Stimulated activated naive CD8-positive, alpha-beta T cell treated with anti-CD3 and anti-CD28 coated beads, Interleukin-15, Interleukin-2, amounts not matched to agents 100 U/mL and 50 U/mL, for 24 hours (primary cell): Measurements from ENCODE around the gene MAZ.
"Not testable (repeated sequence)": the region's sequence is repeated elsewhere in the genome, so short reads cannot be mapped to it uniquely, and the experiment has no call there.

Experiments used
- ATAC-seq: fragments of 150-1000 bp; cut with Tn5 transposase; one replicate; pipeline ENCODE4 v1.10.0; 2021
- DNase-seq: peaks from one replicate; pipeline ENCODE4 v3.0.0; 2021

Gene MAZ

GRCh38 chr16:29825145-29826044, 19.1 kb downstream of the MAZ start:
- peak; percentile 57 for DNase-seq
- ATAC-seq, result peak; percentile 70

- no peak for DNase-seq
- ATAC-seq, result no peak
These were observed 20.0 kb downstream of the MAZ start for GRCh38 chr16:29826342-29826695.

GRCh38 chr16:29830774-29831173, 24.4 kb downstream of the MAZ start:
- DNase-seq (no peak), ATAC-seq (no peak)

- ATAC-seq (no peak), DNase-seq (no peak)
These were observed 25.2 kb downstream of the MAZ start for GRCh38 chr16:29831490-29831889.

GRCh38 chr16:29833219-29833618, 26.9 kb downstream of the MAZ start:
- not testable (repeated sequence) for DNase-seq, ATAC-seq

- ATAC-seq, result no peak
- DNase-seq, result no peak
These were observed 27.8 kb downstream of the MAZ start for GRCh38 chr16:29834079-29834478.

GRCh38 chr16:29835926-29836325, 29.6 kb downstream of the MAZ start:
- DNase-seq (no peak), ATAC-seq (no peak)

GRCh38 chr16:29836623-29837022, 30.3 kb downstream of the MAZ start:
- DNase-seq (no peak), ATAC-seq (no peak)

GRCh38 chr16:29837841-29838240, 31.5 kb downstream of the MAZ start:
- no peak for DNase-seq
- ATAC-seq, result no peak

GRCh38 chr16:29839822-29840221, 33.5 kb downstream of the MAZ start:
- ATAC-seq (no peak), DNase-seq (no peak)

GRCh38 chr16:29840240-29840639, 33.9 kb downstream of the MAZ start:
- DNase-seq (no peak), ATAC-seq (no peak)

- ATAC-seq, result no peak
- DNase-seq, result no peak
These were observed 35.3 kb downstream of the MAZ start for GRCh38 chr16:29841631-29842030.

- ATAC-seq (no peak), DNase-seq (no peak)
These were observed 36.5 kb downstream of the MAZ start for GRCh38 chr16:29842732-29843346.

- ATAC-seq (no peak), DNase-seq (no peak)
These were observed 37.6 kb downstream of the MAZ start for GRCh38 chr16:29843931-29844330.

GRCh38 chr16:29844575-29845331, 38.4 kb downstream of the MAZ start:
- DNase-seq (no peak), ATAC-seq (no peak)

- ATAC-seq (no peak), DNase-seq (no peak)
These were observed 39.3 kb downstream of the MAZ start for GRCh38 chr16:29845656-29846055.

- DNase-seq, result peak; percentile 88
These were observed 42.3 kb downstream of the MAZ start for GRCh38 chr16:29848420-29849297.

GRCh38 chr16:29849505-29849904, 43.2 kb downstream of the MAZ start:
- no peak for ATAC-seq
- no peak for DNase-seq

More at GRCh38 chr16:29848420-29849297, 42.3 kb downstream of the MAZ start:
- peak; percentile 92 for ATAC-seq

GRCh38 chr16:29850998-29851397, 44.7 kb downstream of the MAZ start:
- ATAC-seq, result no peak
- DNase-seq, result no peak

GRCh38 chr16:29852654-29853053, 46.3 kb downstream of the MAZ start:
- no peak for DNase-seq
- no peak for ATAC-seq

GRCh38 chr16:29854520-29855100, 48.3 kb downstream of the MAZ start:
- no peak for DNase-seq
- peak; percentile 25 for ATAC-seq
